Measurements from ENCODE around the gene PSMD7.
A peak's percentile ranks its signal among the peaks of the same experiment; 100 is the strongest.

Gene PSMD7

DNA sequence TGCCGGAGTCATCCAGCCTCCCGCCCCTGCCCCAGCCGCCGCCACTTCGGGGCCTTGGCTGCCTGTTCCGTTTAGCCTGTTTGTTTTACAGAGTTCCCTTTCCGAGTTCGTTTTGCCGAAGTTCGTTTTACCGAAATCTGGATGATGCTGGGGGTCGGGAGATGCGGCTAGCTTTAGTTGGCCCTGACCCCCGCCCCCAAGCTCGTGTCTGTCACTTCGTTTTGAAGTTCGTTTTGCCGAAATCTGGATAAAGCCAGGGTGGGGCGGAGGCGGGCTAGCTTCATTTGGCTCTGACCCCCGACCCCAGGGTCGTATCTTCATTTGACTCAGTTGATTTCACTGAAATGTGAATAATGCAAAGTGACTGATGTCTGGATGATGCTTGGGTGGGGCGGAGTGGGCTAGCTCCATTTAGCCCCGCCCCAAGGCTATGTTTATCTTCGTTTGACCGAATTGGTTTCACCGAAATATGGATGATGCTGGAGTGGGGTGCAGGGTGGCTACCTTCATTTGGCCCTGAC, 591 bp downstream of the PSMD7 start:
- H3K36me3 ChIP-seq (ENCODE audit: control insufficient read depth, insufficient read depth, low read length): peaks cover 4% of the 10 kb centered on the region
- no peaks in the 10 kb centered on the region for H3K4me1 ChIP-seq (ENCODE audit: control insufficient read depth, low read depth, low read length)
- H3K27ac ChIP-seq (ENCODE audit: low read depth, low read length): peak overlapping the region; percentile 65
- no peak overlapping the region for H4K8ac ChIP-seq (ENCODE audit: low read depth, low read length)
- no peaks in the 10 kb centered on the region for H3K27me3 ChIP-seq (ENCODE audit: insufficient read depth, low read length, poor library complexity)
- peak overlapping the region; percentile 65 for H3K4me2 ChIP-seq (ENCODE audit: low read length)
- WGBS (ENCODE audit: extremely low coverage, insufficient coverage, low lambda C conversion rate): no CpG with 5 or more reads among the region's 27 CpGs
- H4K5ac ChIP-seq (ENCODE audit: low read length): no peak overlapping the region
- peak overlapping the region; percentile 93 for H2BK5ac ChIP-seq (ENCODE audit: low read length)
- H3K79me1 ChIP-seq (ENCODE audit: low read length): peaks cover 5% of the 10 kb centered on the region
- peak overlapping the region; percentile 88 for H3K18ac ChIP-seq (ENCODE audit: low read length)
- peak overlapping the region; percentile 100 for H3K56ac ChIP-seq (ENCODE audit: low read length)
- peaks cover 28% of the 10 kb centered on the region for H3K79me2 ChIP-seq (ENCODE audit: control insufficient read depth, insufficient read depth, low read length)
- H3K4me3 ChIP-seq (ENCODE audit: low read length): peak overlapping the region; percentile 98
- H2AK5ac ChIP-seq (ENCODE audit: low read length): no peak overlapping the region
- H3K23ac ChIP-seq (ENCODE audit: low read length): no peak overlapping the region
- peak overlapping the region; percentile 100 for H3K9ac ChIP-seq (ENCODE audit: low read length)
- DNase-seq: peak; percentile 35
- peak overlapping the region; percentile 82 for H3K4ac ChIP-seq (ENCODE audit: low read depth, low read length)
- no peak overlapping the region for H2BK15ac ChIP-seq (replicated peaks; ENCODE audit: low read depth)
- H2BK120ac ChIP-seq (ENCODE audit: low read depth, low read length): no peak overlapping the region

DNA sequence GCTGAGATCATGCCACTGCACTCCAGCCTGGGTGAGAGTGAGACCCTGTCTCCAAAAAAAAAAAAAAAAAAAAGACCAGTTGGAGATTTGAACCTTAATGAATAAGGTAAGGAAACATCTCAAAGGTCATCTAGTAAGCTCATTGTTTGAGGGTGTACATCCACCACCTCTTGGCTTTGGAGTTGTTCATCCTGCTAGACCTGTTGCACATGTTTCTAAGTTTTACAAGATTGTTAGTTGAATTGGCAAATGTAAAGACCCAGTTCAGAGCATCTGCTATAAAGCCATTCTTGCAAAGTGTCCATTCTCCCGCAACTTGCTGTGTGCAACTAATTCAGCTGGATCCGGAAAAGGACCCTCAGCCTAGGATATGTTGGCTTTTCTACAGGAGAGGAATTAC, 1.5 kb downstream of the PSMD7 start:
- H3K4me3 ChIP-seq (ENCODE audit: low read length): no peak overlapping the region
- H4K5ac ChIP-seq (ENCODE audit: low read length): no peak overlapping the region
- no peak overlapping the region for H2BK15ac ChIP-seq (replicated peaks; ENCODE audit: low read depth)
- H3K27ac ChIP-seq (ENCODE audit: low read depth, low read length): no peak overlapping the region
- H3K56ac ChIP-seq (ENCODE audit: low read length): no peak overlapping the region
- no peak overlapping the region for H3K4ac ChIP-seq (ENCODE audit: low read depth, low read length)
- no peak overlapping the region for H3K18ac ChIP-seq (ENCODE audit: low read length)
- H3K9ac ChIP-seq (ENCODE audit: low read length): no peak overlapping the region
- no peaks in the 10 kb centered on the region for H3K27me3 ChIP-seq (ENCODE audit: insufficient read depth, low read length, poor library complexity)
- no peak for DNase-seq
- no peak overlapping the region for H2BK5ac ChIP-seq (ENCODE audit: low read length)
- no CpG with 5 or more reads among the region's 2 CpGs for WGBS (ENCODE audit: extremely low coverage, insufficient coverage, low lambda C conversion rate)
- H3K79me2 ChIP-seq (ENCODE audit: control insufficient read depth, insufficient read depth, low read length): peaks cover 28% of the 10 kb centered on the region
- no peak overlapping the region for H3K4me2 ChIP-seq (ENCODE audit: low read length)
- no peak overlapping the region for H2AK5ac ChIP-seq (ENCODE audit: low read length)
- H3K23ac ChIP-seq (ENCODE audit: low read length): no peak overlapping the region
- H2BK120ac ChIP-seq (ENCODE audit: low read depth, low read length): no peak overlapping the region
- H3K36me3 ChIP-seq (ENCODE audit: control insufficient read depth, insufficient read depth, low read length): peaks cover 10% of the 10 kb centered on the region
- no peaks in the 10 kb centered on the region for H3K4me1 ChIP-seq (ENCODE audit: control insufficient read depth, low read depth, low read length)
- H3K79me1 ChIP-seq (ENCODE audit: low read length): peaks cover 5% of the 10 kb centered on the region
- no peak overlapping the region for H4K8ac ChIP-seq (ENCODE audit: low read depth, low read length)

DNA sequence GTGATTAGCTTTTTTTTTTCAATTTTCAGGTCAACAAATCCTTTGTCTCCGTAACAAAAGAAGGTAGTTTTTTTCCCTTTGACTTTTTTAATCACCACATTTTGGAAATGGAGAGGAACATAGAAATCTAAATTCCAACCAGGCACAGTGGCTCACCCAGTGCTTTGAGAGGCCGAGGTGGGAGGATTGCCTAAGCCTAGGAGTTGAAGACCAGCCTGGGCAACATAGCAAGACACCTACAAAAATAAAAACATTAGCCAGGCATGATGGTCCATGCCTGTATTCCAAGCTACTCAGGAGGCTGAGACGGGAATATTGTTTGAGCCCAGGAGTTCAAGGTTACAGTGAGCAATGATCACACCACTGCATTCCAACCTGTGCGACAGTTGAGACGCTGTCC, 5.7 kb downstream of the PSMD7 start:
- Histone ChIP-seq H3K4me2 (ENCODE audit: low read length) (no peak overlapping the region), H3K36me3 (ENCODE audit: control insufficient read depth, insufficient read depth, low read length) (peaks cover 23% of the 10 kb centered on the region)

DNA sequence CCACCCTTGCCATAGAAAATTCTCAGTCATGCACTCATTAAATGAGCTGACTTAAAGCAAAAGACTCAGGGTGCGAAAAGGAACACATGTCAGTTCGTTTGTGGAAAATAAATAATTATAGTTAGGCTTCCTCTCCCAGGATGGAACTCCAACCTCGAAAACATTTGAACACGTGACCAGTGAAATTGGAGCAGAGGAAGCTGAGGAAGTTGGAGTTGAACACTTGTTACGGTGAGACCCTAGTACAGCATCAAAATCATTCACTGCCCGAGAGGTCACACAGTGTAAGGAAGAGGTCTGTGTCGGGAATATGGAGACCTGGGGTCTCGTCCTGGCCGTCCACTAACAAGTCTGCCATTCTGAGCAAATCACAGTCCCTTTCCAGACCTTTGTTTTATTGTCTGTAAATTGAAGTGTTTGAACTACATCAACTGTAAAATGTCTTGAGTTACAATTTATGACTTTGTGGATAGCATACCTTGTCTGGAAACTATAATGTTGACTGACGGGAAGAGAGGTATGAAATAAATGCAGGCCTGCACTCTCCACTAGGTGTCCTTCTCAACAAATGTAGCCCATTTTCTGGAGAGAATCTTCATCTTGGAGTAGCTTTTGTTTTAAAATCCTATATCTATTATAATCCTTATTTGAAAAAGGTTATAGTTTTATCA, 7.7 kb downstream of the PSMD7 start:
- H3K4me1 ChIP-seq (ENCODE audit: control insufficient read depth, low read depth, low read length): no peaks in the 10 kb centered on the region
- no peak overlapping the region for H3K23ac ChIP-seq (ENCODE audit: low read length)
- H3K4me2 ChIP-seq (ENCODE audit: low read length): no peak overlapping the region
- H2BK15ac ChIP-seq (replicated peaks; ENCODE audit: low read depth): no peak overlapping the region
- H3K4me3 ChIP-seq (ENCODE audit: low read length): no peak overlapping the region
- H3K9ac ChIP-seq (ENCODE audit: low read length): no peak overlapping the region
- H3K36me3 ChIP-seq (ENCODE audit: control insufficient read depth, insufficient read depth, low read length): peaks cover 23% of the 10 kb centered on the region
- H2BK120ac ChIP-seq (ENCODE audit: low read depth, low read length): no peak overlapping the region
- WGBS (ENCODE audit: extremely low coverage, insufficient coverage, low lambda C conversion rate): no CpG with 5 or more reads among the region's 10 CpGs
- no peak overlapping the region for H2AK5ac ChIP-seq (ENCODE audit: low read length)
- H3K4ac ChIP-seq (ENCODE audit: low read depth, low read length): no peak overlapping the region
- no peak for DNase-seq
- H2BK5ac ChIP-seq (ENCODE audit: low read length): no peak overlapping the region
- H3K79me2 ChIP-seq (ENCODE audit: control insufficient read depth, insufficient read depth, low read length): peaks cover 3% of the 10 kb centered on the region
- peaks cover 4% of the 10 kb centered on the region for H3K79me1 ChIP-seq (ENCODE audit: low read length)
- no peak overlapping the region for H3K18ac ChIP-seq (ENCODE audit: low read length)
- H3K27ac ChIP-seq (ENCODE audit: low read depth, low read length): no peak overlapping the region
- H3K56ac ChIP-seq (ENCODE audit: low read length): no peak overlapping the region
- H3K27me3 ChIP-seq (ENCODE audit: insufficient read depth, low read length, poor library complexity): no peaks in the 10 kb centered on the region
- H4K8ac ChIP-seq (ENCODE audit: low read depth, low read length): no peak overlapping the region
- H4K5ac ChIP-seq (ENCODE audit: low read length): no peak overlapping the region

More for the DNA sequence above, 5.7 kb downstream of the PSMD7 start:
- H3K23ac ChIP-seq (ENCODE audit: low read length): no peak overlapping the region
- H3K79me2 ChIP-seq (ENCODE audit: control insufficient read depth, insufficient read depth, low read length): peaks cover 22% of the 10 kb centered on the region
- H3K27ac ChIP-seq (ENCODE audit: low read depth, low read length): no peak overlapping the region
- H2BK15ac ChIP-seq (replicated peaks; ENCODE audit: low read depth): no peak overlapping the region
- no peak overlapping the region for H3K56ac ChIP-seq (ENCODE audit: low read length)
- H3K79me1 ChIP-seq (ENCODE audit: low read length): peaks cover 5% of the 10 kb centered on the region
- no peak for DNase-seq
- no peak overlapping the region for H3K4ac ChIP-seq (ENCODE audit: low read depth, low read length)
- no peak overlapping the region for H3K18ac ChIP-seq (ENCODE audit: low read length)
- H3K27me3 ChIP-seq (ENCODE audit: insufficient read depth, low read length, poor library complexity): no peaks in the 10 kb centered on the region
- H2BK5ac ChIP-seq (ENCODE audit: low read length): no peak overlapping the region
- H3K4me1 ChIP-seq (ENCODE audit: control insufficient read depth, low read depth, low read length): no peaks in the 10 kb centered on the region
- no peak overlapping the region for H2AK5ac ChIP-seq (ENCODE audit: low read length)
- H3K9ac ChIP-seq (ENCODE audit: low read length): no peak overlapping the region
- H3K4me3 ChIP-seq (ENCODE audit: low read length): no peak overlapping the region
- WGBS (ENCODE audit: extremely low coverage, insufficient coverage, low lambda C conversion rate): no CpG with 5 or more reads among the region's 5 CpGs
- H2BK120ac ChIP-seq (ENCODE audit: low read depth, low read length): no peak overlapping the region
- H4K5ac ChIP-seq (ENCODE audit: low read length): no peak overlapping the region
- no peak overlapping the region for H4K8ac ChIP-seq (ENCODE audit: low read depth, low read length)

DNA sequence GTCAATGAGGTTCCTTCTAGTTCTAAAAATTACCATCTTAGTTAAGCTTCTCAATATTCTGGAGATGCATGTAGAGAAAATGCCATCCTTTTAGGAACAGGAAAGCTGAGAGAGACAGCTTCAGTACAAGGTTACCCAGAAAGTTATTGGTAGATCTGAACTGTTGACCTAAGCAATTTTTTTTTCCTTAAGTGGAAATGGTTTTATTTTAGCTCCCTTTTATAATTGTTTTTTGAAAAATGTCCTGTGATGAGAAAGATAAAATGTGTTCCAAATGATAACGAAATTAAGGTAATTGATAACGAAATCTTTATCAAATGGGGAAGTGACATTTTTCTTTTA, 8.2 kb downstream of the PSMD7 start:
- H2BK5ac ChIP-seq (ENCODE audit: low read length): no peak overlapping the region
- no peak overlapping the region for H3K4me3 ChIP-seq (ENCODE audit: low read length)
- peaks cover 23% of the 10 kb centered on the region for H3K36me3 ChIP-seq (ENCODE audit: control insufficient read depth, insufficient read depth, low read length)
- H3K4ac ChIP-seq (ENCODE audit: low read depth, low read length): no peak overlapping the region
- peaks cover 1% of the 10 kb centered on the region for H3K79me2 ChIP-seq (ENCODE audit: control insufficient read depth, insufficient read depth, low read length)
- H2BK15ac ChIP-seq (replicated peaks; ENCODE audit: low read depth): no peak overlapping the region
- no peak overlapping the region for H3K23ac ChIP-seq (ENCODE audit: low read length)
- DNase-seq: no peak
- no peak overlapping the region for H2BK120ac ChIP-seq (ENCODE audit: low read depth, low read length)
- H3K27me3 ChIP-seq (ENCODE audit: insufficient read depth, low read length, poor library complexity): no peaks in the 10 kb centered on the region
- no peak overlapping the region for H3K56ac ChIP-seq (ENCODE audit: low read length)
- no peak overlapping the region for H2AK5ac ChIP-seq (ENCODE audit: low read length)
- no peak overlapping the region for H4K8ac ChIP-seq (ENCODE audit: low read depth, low read length)
- no peaks in the 10 kb centered on the region for H3K4me1 ChIP-seq (ENCODE audit: control insufficient read depth, low read depth, low read length)
- H4K5ac ChIP-seq (ENCODE audit: low read length): no peak overlapping the region
- no peak overlapping the region for H3K18ac ChIP-seq (ENCODE audit: low read length)
- H3K9ac ChIP-seq (ENCODE audit: low read length): no peak overlapping the region
- H3K79me1 ChIP-seq (ENCODE audit: low read length): peaks cover 2% of the 10 kb centered on the region
- H3K4me2 ChIP-seq (ENCODE audit: low read length): no peak overlapping the region
- no CpG with 5 or more reads among the region's 2 CpGs for WGBS (ENCODE audit: extremely low coverage, insufficient coverage, low lambda C conversion rate)
- H3K27ac ChIP-seq (ENCODE audit: low read depth, low read length): no peak overlapping the region

- no peak overlapping the region for H3K4me3 ChIP-seq (ENCODE audit: low read length)
- H2BK120ac ChIP-seq (ENCODE audit: low read depth, low read length): no peak overlapping the region
- no peak overlapping the region for H3K27ac ChIP-seq (ENCODE audit: low read depth, low read length)
- no peak overlapping the region for H2AK5ac ChIP-seq (ENCODE audit: low read length)
- no peak overlapping the region for H2BK5ac ChIP-seq (ENCODE audit: low read length)
- no CpG with 5 or more reads among the region's 11 CpGs for WGBS (ENCODE audit: extremely low coverage, insufficient coverage, low lambda C conversion rate)
- H3K4ac ChIP-seq (ENCODE audit: low read depth, low read length): no peak overlapping the region
- H3K79me2 ChIP-seq (ENCODE audit: control insufficient read depth, insufficient read depth, low read length): no peaks in the 10 kb centered on the region
- H3K27me3 ChIP-seq (ENCODE audit: insufficient read depth, low read length, poor library complexity): no peaks in the 10 kb centered on the region
- H3K36me3 ChIP-seq (ENCODE audit: control insufficient read depth, insufficient read depth, low read length): peaks cover 23% of the 10 kb centered on the region
- no peak overlapping the region for H4K8ac ChIP-seq (ENCODE audit: low read depth, low read length)
- H2BK15ac ChIP-seq (replicated peaks; ENCODE audit: low read depth): no peak overlapping the region
- H3K18ac ChIP-seq (ENCODE audit: low read length): no peak overlapping the region
- DNase-seq: no peak
- no peak overlapping the region for H3K56ac ChIP-seq (ENCODE audit: low read length)
- H3K9ac ChIP-seq (ENCODE audit: low read length): no peak overlapping the region
- H3K23ac ChIP-seq (ENCODE audit: low read length): no peak overlapping the region
- H3K79me1 ChIP-seq (ENCODE audit: low read length): no peaks in the 10 kb centered on the region
- no peaks in the 10 kb centered on the region for H3K4me1 ChIP-seq (ENCODE audit: control insufficient read depth, low read depth, low read length)
- no peak overlapping the region for H3K4me2 ChIP-seq (ENCODE audit: low read length)
- no peak overlapping the region for H4K5ac ChIP-seq (ENCODE audit: low read length)
Measured at GRCh38 chr16:74305281-74305680, 8.7 kb downstream of the PSMD7 start.
